CD14-positive monocyte (primary cell): ENCODE results near the gene AJAP1. TPM values are rescaled to one million over a fixed set of nuclear protein-coding genes. Genes with fewer than 3 reads are reported as not detected.
A peak's percentile ranks its signal among the peaks of the same experiment; 100 is the strongest.

ENCODE experiments used
- DNase-seq, 3 donors: peaks; one replicate each; pipeline ENCODE4 v3.0.0-alpha.2; 2011 to 2022
- H2AFZ ChIP-seq: 2 replicates; pipeline ENCODE4 v1.6.0; 2012; ENCODE audit warnings: mild to moderate bottlenecking, low read depth, low read length, inconsistent platforms; ENCODE audit not compliant: insufficient read depth, poor library complexity, severe bottlenecking
- H3K27ac ChIP-seq, 2 donors: 1 replicate in 1 of 2; 2 replicates in 1 of 2; pipeline ENCODE4 v1.5.1; 2012 to 2013; ENCODE audit warnings: low read length in 2 of 2, control low read depth in 1 of 2, inconsistent platforms in 1 of 2, low read depth in 1 of 2, mild to moderate bottlenecking in 1 of 2
- H3K27me3 ChIP-seq, 2 donors: one replicate each; pipeline versions ENCODE4 v1.6.0 to v1.6.1; 2011 to 2013; ENCODE audit warnings: low read length in 2 of 2; ENCODE audit not compliant: control insufficient read depth in 2 of 2, insufficient read depth in 2 of 2
- H3K36me3 ChIP-seq, 2 donors: replicated peaks in 1 of 2; 1 replicate in 1 of 2; 2 replicates in 1 of 2; pipeline versions ENCODE4 v1.5.1 to v1.6.1; 2012 to 2013; ENCODE audit warnings: low read length in 2 of 2, control low read depth in 1 of 2, inconsistent platforms in 1 of 2, mild to moderate bottlenecking in 1 of 2; ENCODE audit not compliant: insufficient read depth in 2 of 2, control insufficient read depth in 1 of 2
- H3K4me1 ChIP-seq, 2 donors: 1 replicate in 1 of 2; 2 replicates in 1 of 2; pipeline versions ENCODE4 v1.5.1 to v1.6.1; 2012 to 2013; ENCODE audit warnings: low read length in 2 of 2, control low read depth in 1 of 2, inconsistent platforms in 1 of 2, mild to moderate bottlenecking in 1 of 2, moderate library complexity in 1 of 2; ENCODE audit not compliant: insufficient read depth in 2 of 2, control insufficient read depth in 1 of 2
- H3K4me2 ChIP-seq: replicated peaks from 2 replicates; pipeline ENCODE3; 2012; ENCODE audit warnings: low read length, moderate library complexity, mild to moderate bottlenecking; ENCODE audit not compliant: poor library complexity, severe bottlenecking; ENCODE audit errors: extremely low read depth
- H3K4me3 ChIP-seq, 3 experiments: fragments of 200-600 bp in 1 of 3; sonication (generic) in 1 of 3; replicated peaks in 1 of 3; 1 replicate in 2 of 3; 2 replicates in 1 of 3; pipeline ENCODE4 v1.5.1; 2011 to 2013; ENCODE audit warnings: low read length in 3 of 3, mild to moderate bottlenecking in 3 of 3, control low read depth in 2 of 3, low read depth in 2 of 3, inconsistent platforms in 1 of 3, moderate library complexity in 1 of 3
- H3K79me2 ChIP-seq: 2 replicates; pipeline ENCODE4 v1.6.0; 2012; ENCODE audit warnings: mild to moderate bottlenecking, control low read depth, inconsistent platforms, low read length, moderate library complexity; ENCODE audit not compliant: insufficient read depth
- H3K9ac ChIP-seq: 2 replicates; pipeline ENCODE4 v1.6.0; 2017; ENCODE audit warnings: low read length, mild to moderate bottlenecking; ENCODE audit not compliant: insufficient read depth, poor library complexity, severe bottlenecking
- H3K9me3 ChIP-seq, 2 donors: replicated peaks in 1 of 2; 1 replicate in 1 of 2; 2 replicates in 1 of 2; pipeline versions ENCODE4 v1.5.1 to v1.6.1; 2012 to 2013; ENCODE audit warnings: low read length in 2 of 2, control low read depth in 1 of 2; ENCODE audit not compliant: control insufficient read depth in 1 of 2, insufficient read depth in 1 of 2
- H4K20me1 ChIP-seq: 2 replicates; pipeline ENCODE4 v1.6.0; 2012; ENCODE audit warnings: mild to moderate bottlenecking, low read length, control low read depth, moderate library complexity; ENCODE audit not compliant: insufficient read depth
- H3K27ac Mint-ChIP-seq, 7 donors: one replicate each; pipeline ENCODE4 v1.8.0; 2020; ENCODE audit warnings: mild to moderate bottlenecking in 7 of 7, mixed read lengths in 7 of 7, moderate library complexity in 6 of 7, inconsistent platforms in 2 of 7
- H3K27me3 Mint-ChIP-seq, 3 donors: one replicate each; pipeline ENCODE4 v1.8.0; 2021 to 2022; ENCODE audit warnings: low read depth in 3 of 3, mild to moderate bottlenecking in 3 of 3, mixed read lengths in 3 of 3, moderate library complexity in 3 of 3, inconsistent platforms in 1 of 3
- H3K36me3 Mint-ChIP-seq, 2 donors: one replicate each; pipeline ENCODE4 v1.8.0; 2020; ENCODE audit warnings: mixed read lengths in 2 of 2, inconsistent platforms in 1 of 2, mild to moderate bottlenecking in 1 of 2
- H3K4me1 Mint-ChIP-seq: one replicate; pipeline ENCODE4 v1.8.0; 2020; ENCODE audit warnings: mild to moderate bottlenecking, mixed read lengths
- H3K4me3 Mint-ChIP-seq, 2 donors: one replicate each; pipeline ENCODE4 v1.8.0; 2020; ENCODE audit warnings: mild to moderate bottlenecking in 2 of 2, mixed read lengths in 2 of 2, moderate library complexity in 1 of 2
- H3K9me3 Mint-ChIP-seq, 7 donors: one replicate each; pipeline ENCODE4 v1.8.0; 2020 to 2022; ENCODE audit warnings: mixed read lengths in 7 of 7, mild to moderate bottlenecking in 6 of 7, moderate library complexity in 6 of 7, inconsistent platforms in 2 of 7
- WGBS: methylation state at CpG from one replicate; pipeline ENCODE4 v1.1.5; 2013; ENCODE audit warnings: missing lambda C conversion rate; ENCODE audit not compliant: insufficient coverage; 5-methylcytosine and 5-hydroxymethylcytosine counted together
- intact Hi-C, 2 donors: fragments of 100-400 bp; cut with micrococcal nuclease; formaldehyde crosslinking; loops; one replicate each; pipeline versions ENCODE4 v1.15.0 to v1.15.1; 2023
- polyA plus RNA-seq, 3 donors: library from polyadenylated mRNA; depleted of rRNA in 1 of 3; unstranded in 2 of 3; stranded (reverse) in 1 of 3; fragments of 300-500 nt in 2 of 3; fragments of >200 nt in 1 of 3; fragmentation: Illumina TruSeq in 2 of 3; gene quantifications; 1 replicate in 2 of 3; 2 replicates in 1 of 3; pipeline ENCODE4 v1.2.3, GENCODE V29; 2012 to 2021
- TF ChIP-seq, protein P1 (sequence below): fragments of 200-600 bp; IDR thresholded peaks from one replicate; pipeline ENCODE4 v1.8.0; 2022; ENCODE audit warnings: antibody characterized with exemption, mild to moderate bottlenecking

The AJAP1 gene
- polyA plus RNA-seq, 3 donors: not detected

DNA sequence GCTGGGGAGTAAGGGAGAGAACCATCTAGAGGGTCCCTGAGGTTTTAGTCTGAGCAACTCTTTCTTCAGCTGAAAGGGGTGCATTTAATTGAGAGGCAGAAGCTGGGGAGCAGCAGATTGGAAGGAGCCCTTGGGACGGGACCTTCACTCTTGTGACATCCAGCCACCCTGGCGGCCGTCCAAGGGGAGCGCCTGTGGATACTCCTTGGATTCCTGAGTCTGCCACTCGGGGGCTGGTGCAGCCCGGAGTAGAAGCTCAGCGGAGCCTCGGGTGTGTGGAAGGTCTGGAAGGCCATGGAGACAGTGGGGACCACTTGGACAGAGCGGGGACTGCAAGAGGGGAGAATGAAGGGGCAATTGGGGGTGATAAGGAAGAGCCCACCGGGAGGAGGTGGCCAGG is 68.7 kb downstream of the AJAP1 start:
- H3K4me1 ChIP-seq: peaks cover 5 to 7% of the 10 kb centered on the region in 2 donors
- intact Hi-C loops: no loop called here
- Mint-ChIP-seq H3K4me1 (peaks cover 6% of the 10 kb centered on the region), H3K27ac (no peak overlapping the region), H3K36me3 (no peaks in the 10 kb centered on the region), H3K27me3 (peaks cover 12 to 18% (median 16%) of the 10 kb centered on the region in 3 donors), H3K4me3 (no peak overlapping the region), H3K9me3 (no peaks in the 10 kb centered on the region)
- TF ChIP-seq, protein P1, sequence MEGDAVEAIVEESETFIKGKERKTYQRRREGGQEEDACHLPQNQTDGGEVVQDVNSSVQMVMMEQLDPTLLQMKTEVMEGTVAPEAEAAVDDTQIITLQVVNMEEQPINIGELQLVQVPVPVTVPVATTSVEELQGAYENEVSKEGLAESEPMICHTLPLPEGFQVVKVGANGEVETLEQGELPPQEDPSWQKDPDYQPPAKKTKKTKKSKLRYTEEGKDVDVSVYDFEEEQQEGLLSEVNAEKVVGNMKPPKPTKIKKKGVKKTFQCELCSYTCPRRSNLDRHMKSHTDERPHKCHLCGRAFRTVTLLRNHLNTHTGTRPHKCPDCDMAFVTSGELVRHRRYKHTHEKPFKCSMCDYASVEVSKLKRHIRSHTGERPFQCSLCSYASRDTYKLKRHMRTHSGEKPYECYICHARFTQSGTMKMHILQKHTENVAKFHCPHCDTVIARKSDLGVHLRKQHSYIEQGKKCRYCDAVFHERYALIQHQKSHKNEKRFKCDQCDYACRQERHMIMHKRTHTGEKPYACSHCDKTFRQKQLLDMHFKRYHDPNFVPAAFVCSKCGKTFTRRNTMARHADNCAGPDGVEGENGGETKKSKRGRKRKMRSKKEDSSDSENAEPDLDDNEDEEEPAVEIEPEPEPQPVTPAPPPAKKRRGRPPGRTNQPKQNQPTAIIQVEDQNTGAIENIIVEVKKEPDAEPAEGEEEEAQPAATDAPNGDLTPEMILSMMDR: no peak
- no peak overlapping the region for H3K9ac ChIP-seq
- no peak overlapping the region for H3K27ac ChIP-seq
- H3K27me3 ChIP-seq: no peaks in the 10 kb centered on the region
- no peaks in the 10 kb centered on the region for H3K36me3 ChIP-seq
- H3K4me2 ChIP-seq: no peak overlapping the region
- DNase-seq: no peak
- H3K79me2 ChIP-seq: no peaks in the 10 kb centered on the region
- no peaks in the 10 kb centered on the region for H3K9me3 ChIP-seq
- no peak overlapping the region for H2AFZ ChIP-seq
- H4K20me1 ChIP-seq: no peaks in the 10 kb centered on the region
- WGBS: 82% methylated on average over 10 of the region's 10 CpGs
- no peak overlapping the region for H3K4me3 ChIP-seq

DNA sequence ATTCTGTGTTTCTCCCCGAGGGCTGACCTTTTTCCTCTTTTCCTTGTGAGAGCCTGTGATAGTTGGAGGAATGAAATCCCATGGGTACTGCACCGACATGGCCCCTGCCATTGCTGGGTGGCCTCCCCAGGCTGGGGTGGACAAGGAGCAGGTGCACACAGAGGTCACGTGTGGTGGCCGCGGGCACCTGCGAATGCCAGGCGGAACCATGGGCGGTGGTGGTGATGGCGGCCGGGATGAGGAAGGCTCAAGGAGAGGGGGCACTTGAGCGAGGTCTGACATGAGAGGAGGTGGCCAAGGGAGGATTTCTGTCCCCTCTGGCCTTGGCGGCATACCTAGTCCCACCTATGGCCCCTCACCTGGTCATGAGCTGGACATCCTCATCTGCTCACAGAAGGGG is 69.6 kb downstream of the AJAP1 start:
- Histone ChIP-seq H3K27ac (no peak overlapping the region), H3K27me3 (no peaks in the 10 kb centered on the region), H4K20me1 (no peaks in the 10 kb centered on the region), H3K4me2 (no peak overlapping the region), H3K4me3 (no peak overlapping the region), H3K4me1 (peaks cover 5 to 7% of the 10 kb centered on the region in 2 donors), H3K79me2 (no peaks in the 10 kb centered on the region), H3K9ac (no peak overlapping the region), H3K9me3 (no peaks in the 10 kb centered on the region), H2AFZ (no peak overlapping the region), H3K36me3 (no peaks in the 10 kb centered on the region)
- TF ChIP-seq, protein P1: no peak
- DNase-seq: no peak
- H3K9me3 Mint-ChIP-seq: no peaks in the 10 kb centered on the region
- 67% methylated on average over 1 of the region's 12 CpGs for WGBS
- H3K4me1 Mint-ChIP-seq: peaks cover 6% of the 10 kb centered on the region
- intact Hi-C loops: no loop called here
- no peaks in the 10 kb centered on the region for H3K36me3 Mint-ChIP-seq
- no peak overlapping the region for H3K4me3 Mint-ChIP-seq
- peak overlapping the region in 1 of 7 donors; percentile 17 for H3K27ac Mint-ChIP-seq
- H3K27me3 Mint-ChIP-seq: peaks cover 18 to 24% (median 24%) of the 10 kb centered on the region in 3 donors
